VCaP (cell line): ENCODE data around the gene NME7.

Experiments
- H3K27ac ChIP-seq: fragments of 450-650 bp; 2 replicates; pipeline ENCODE4 v1.5.1; 2017
- TF ChIP-seq, protein P1 (sequence below): fragments of 450-650 bp; conservative IDR thresholded peaks from 2 replicates; pipeline ENCODE4 v1.5.1; 2017; ENCODE audit warnings: mild to moderate bottlenecking, moderate library complexity

Gene NME7

DNA sequence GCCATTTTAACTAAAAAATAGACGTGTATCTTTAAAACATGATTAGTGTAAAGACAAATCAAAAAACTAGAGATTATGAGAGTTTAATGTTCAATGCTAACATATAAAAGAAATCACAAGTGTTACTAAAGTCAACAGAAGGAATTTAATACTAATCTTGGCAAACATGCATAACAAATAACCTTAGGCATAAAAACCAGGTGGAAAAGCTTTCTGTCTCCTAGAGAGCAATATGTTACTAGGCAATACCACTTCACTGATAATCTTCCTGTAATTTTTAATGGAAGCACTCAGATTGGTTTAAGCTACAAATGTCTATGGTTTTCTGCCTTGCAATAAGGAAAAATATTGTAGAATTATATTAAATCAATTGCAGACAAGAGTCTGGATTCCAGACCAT is 121.9 kb downstream of the NME7 start:
- TF ChIP-seq, protein P1, sequence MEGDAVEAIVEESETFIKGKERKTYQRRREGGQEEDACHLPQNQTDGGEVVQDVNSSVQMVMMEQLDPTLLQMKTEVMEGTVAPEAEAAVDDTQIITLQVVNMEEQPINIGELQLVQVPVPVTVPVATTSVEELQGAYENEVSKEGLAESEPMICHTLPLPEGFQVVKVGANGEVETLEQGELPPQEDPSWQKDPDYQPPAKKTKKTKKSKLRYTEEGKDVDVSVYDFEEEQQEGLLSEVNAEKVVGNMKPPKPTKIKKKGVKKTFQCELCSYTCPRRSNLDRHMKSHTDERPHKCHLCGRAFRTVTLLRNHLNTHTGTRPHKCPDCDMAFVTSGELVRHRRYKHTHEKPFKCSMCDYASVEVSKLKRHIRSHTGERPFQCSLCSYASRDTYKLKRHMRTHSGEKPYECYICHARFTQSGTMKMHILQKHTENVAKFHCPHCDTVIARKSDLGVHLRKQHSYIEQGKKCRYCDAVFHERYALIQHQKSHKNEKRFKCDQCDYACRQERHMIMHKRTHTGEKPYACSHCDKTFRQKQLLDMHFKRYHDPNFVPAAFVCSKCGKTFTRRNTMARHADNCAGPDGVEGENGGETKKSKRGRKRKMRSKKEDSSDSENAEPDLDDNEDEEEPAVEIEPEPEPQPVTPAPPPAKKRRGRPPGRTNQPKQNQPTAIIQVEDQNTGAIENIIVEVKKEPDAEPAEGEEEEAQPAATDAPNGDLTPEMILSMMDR, result no peak

DNA sequence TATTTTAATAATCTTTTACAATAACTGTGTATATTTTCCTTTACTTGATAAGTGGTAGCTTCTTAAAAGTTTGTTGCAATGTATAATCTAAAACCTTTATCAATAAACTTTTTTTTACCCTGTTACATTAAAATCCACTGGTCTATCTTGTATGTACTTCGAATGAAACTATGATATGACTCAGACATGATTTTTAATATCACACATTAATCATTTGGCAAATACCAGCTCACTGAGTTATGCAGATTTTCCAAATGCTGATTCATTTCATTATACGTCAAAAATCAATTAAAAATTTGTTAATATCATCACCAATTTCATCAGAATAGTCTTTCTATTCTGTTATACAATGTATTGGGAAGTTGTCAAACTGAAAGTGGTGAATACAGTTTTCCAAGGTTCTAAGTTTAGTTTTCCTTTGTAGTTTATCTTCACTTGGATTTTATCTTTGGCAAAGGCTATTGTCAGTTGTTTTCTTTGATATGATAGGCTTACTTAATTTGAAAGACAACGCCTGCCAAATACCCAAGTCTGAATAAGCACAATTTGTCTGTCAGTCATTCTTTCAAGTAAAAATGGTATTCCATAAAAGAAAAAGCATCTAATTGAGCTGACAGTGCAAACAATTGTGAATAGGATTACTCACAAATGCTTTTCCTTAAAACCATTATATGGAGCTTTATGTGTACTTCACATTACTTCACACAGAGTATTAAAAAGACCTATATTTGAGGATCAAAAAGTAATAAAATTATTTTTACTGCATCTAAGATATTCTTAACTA is 127.0 kb downstream of the NME7 start:
- H3K27ac ChIP-seq, result no peak overlapping the region
- TF ChIP-seq, protein P1, result no peak

More for the DNA sequence above, 121.9 kb downstream of the NME7 start:
- H3K27ac ChIP-seq, result peak overlapping the region; percentile 84

DNA sequence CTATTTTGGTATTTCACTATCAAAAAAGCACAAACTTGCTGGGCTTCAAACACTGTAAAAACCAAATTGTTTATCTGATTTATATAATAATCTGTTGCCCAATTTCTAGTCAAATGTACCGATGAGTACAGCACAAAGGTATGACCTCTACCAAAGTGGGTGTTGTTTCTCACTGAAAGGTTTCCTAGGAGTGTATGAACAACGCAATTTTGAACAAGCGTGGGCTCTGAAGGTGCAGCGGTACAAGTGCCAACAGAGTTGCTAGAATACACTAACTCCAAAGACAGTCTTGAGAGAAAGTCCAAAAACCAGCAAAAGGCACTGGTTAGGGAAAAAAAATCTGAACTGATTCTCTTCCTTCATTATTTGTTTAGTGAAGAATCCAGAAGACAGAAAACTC is 130.7 kb downstream of the NME7 start:
- no peak overlapping the region for H3K27ac ChIP-seq

DNA sequence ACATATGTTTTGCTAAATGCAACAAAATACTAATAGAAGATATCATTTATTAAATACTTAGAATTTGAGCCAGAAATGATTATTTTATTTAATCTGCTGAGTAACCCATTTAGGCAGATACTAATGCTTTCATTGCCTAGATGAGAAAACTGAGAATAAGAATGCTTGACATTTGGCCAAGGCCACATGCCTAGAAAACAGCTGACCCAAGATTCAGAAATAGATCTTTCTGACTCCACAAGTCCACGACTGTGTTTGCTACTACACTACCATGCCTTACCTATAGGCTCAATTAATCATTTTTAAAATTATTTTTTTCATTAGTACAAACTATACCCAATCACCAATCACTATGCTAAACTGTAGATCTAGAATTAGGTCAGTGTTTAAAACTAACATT is 131.5 kb downstream of the NME7 start:
- H3K27ac ChIP-seq, result no peak overlapping the region
- TF ChIP-seq, protein P1, result no peak

More for the DNA sequence above, 130.7 kb downstream of the NME7 start:
- TF ChIP-seq, protein P1, result no peak

DNA sequence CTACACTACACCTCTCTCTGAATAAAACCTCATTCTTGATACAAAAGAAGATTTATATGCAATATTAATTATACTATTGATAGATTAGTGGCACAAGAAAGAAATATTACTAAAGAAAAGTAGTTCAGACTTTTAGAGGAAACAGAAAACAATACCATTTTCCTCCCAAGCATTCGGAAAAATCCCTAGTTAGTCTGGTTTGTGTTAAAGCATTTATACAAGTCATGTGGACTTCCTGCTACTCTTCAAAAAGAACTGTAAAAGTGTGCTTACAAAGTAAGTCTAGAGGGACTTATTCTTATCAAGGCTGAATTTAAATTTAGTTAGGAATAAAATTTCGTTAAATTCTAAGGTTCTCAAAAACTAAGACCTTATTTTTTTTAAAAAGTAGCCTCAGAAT is 132.0 kb downstream of the NME7 start:
- no peak overlapping the region for H3K27ac ChIP-seq
- TF ChIP-seq, protein P1, result no peak

DNA sequence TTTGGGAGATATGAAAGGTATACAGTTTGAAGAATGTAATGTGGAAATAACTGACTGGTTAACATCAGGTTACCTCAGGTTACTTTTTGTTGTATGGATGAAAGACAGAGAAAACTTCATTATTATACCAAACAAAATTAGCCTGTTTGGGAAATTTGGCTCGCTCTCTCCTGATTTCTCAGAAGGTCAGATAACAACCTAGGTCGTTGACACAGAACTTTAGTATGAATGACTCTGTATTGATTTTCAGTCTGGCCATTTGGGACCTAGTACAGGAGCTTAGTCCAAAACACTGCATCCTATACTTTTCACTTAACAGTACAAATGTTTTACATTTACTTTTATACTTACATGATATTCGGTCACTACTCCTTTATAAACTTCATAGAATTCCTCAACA is 132.8 kb downstream of the NME7 start:
- TF ChIP-seq, protein P1, result no peak
- no peak overlapping the region for H3K27ac ChIP-seq

DNA sequence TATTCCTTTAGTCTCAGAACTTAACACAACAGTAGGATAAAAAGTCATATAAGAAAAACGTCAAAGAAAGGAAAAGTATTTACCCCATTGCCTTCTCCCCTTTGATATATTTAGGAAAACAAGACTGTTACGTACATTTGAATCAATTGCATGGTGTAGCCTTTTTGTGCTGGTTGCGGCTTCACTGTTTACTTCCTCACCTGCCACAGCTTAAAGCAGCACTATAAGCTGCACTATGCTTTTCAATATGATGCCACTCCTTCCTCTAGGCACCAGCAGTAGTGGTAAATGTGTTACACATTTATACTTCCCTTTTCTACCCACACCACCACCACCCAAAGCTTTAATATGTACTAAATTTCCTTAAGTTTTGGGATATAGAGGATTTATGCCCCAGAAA is 150.0 kb downstream of the NME7 start:
- TF ChIP-seq, protein P1, result no peak
- H3K27ac ChIP-seq, result no peak overlapping the region
